Suprapubic skin (tissue), 4 donors: Measurements from ENCODE around the gene SPTA1. TPM values are rescaled to one million over a fixed set of nuclear protein-coding genes. Genes with fewer than 3 reads are reported as not detected.

Experiments used
- DNase-seq, 2 donors: peaks; one replicate each; pipeline ENCODE4 v3.0.0-alpha.2; 2019; ENCODE audit warnings: low spot score in 2 of 2
- H3K27ac ChIP-seq: fragments of 200-600 bp; sonication (generic); one replicate; pipeline ENCODE4 v1.5.1; 2019
- H3K27me3 ChIP-seq: fragments of 200-600 bp; sonication (generic); one replicate; pipeline ENCODE4 v1.5.1; 2019
- H3K36me3 ChIP-seq: fragments of 200-600 bp; sonication (generic); one replicate; pipeline ENCODE4 v1.5.1; 2019
- H3K4me1 ChIP-seq: fragments of 200-600 bp; sonication (generic); one replicate; pipeline ENCODE4 v1.5.1; 2019
- H3K4me3 ChIP-seq: fragments of 200-600 bp; sonication (generic); one replicate; pipeline ENCODE4 v1.5.1; 2019; ENCODE audit warnings: mild to moderate bottlenecking
- H3K9me3 ChIP-seq: fragments of 200-600 bp; sonication (generic); one replicate; pipeline ENCODE4 v1.5.1; 2019
- CTCF ChIP-seq, 2 donors: fragments of 200-600 bp in 1 of 2; fragments of 450-650 bp in 1 of 2; sonication (generic) in 1 of 2; IDR thresholded peaks; one replicate each; pipeline ENCODE4 v1.5.1; 2016 to 2019; ENCODE audit warnings: antibody characterized with exemption in 2 of 2, mild to moderate bottlenecking in 1 of 2, moderate library complexity in 1 of 2
- EP300 ChIP-seq: sonication (generic); formaldehyde crosslinking; IDR thresholded peaks from one replicate; pipeline ENCODE4 v1.6.1; 2017; ENCODE audit warnings: antibody characterized with exemption
- POLR2A ChIP-seq, 2 donors: fragments of 450-650 bp; IDR thresholded peaks; one replicate each; pipeline ENCODE4 v1.6.1; 2017; ENCODE audit warnings: antibody characterized with exemption in 2 of 2, mild to moderate bottlenecking in 2 of 2, moderate library complexity in 2 of 2
- POLR2AphosphoS5 ChIP-seq, 3 donors: sonication (generic); formaldehyde crosslinking; IDR thresholded peaks; one replicate each; pipeline ENCODE4 v1.6.1; 2017; ENCODE audit warnings: antibody characterized with exemption in 3 of 3
- WGBS: methylation state at CpG from one replicate; pipeline ENCODE4 v1.1.5; 2018; 5-methylcytosine and 5-hydroxymethylcytosine counted together
- total RNA-seq, 4 donors: library from RNA; depleted of rRNA; stranded (reverse); fragments of >200 nt; gene quantifications; one replicate each; pipeline ENCODE4 v1.1.0, GENCODE V29; 2016

Gene SPTA1
- total RNA-seq, 4 donors from 2014 or later, result 0.24 TPM; not detected in 3

- Histone ChIP-seq H3K4me3 (no peak overlapping the region), H3K36me3 (no peaks in the 10 kb centered on the region), H3K27me3 (no peaks in the 10 kb centered on the region), H3K4me1 (no peaks in the 10 kb centered on the region), H3K9me3 (no peaks in the 10 kb centered on the region), H3K27ac (no peak overlapping the region)
- 55% methylated on average over 2 of the region's 2 CpGs for WGBS
- no peak for TF ChIP-seq CTCF (IDR thresholded peaks at IDR 0.05)
- TF ChIP-seq POLR2AphosphoS5 (IDR thresholded peaks at IDR 0.05), result no peak
- no peak for TF ChIP-seq POLR2A (IDR thresholded peaks at IDR 0.05)
- no peak for TF ChIP-seq EP300
- no peak for DNase-seq
Observed at GRCh38 chr1:158563853-158564252, 122.7 kb downstream of the SPTA1 start.

Other genes starting within 250 kb of the SPTA1 start
- gene OR10K1, start 224.9 kb downstream of the SPTA1 start, total RNA-seq, result not detected
- gene OR10R2, start 214.5 kb downstream of the SPTA1 start, total RNA-seq, result not detected
- gene OR6Y1, start 132.3 kb downstream of the SPTA1 start, total RNA-seq, result not detected
- not detected for gene OR6P1, start 116.1 kb downstream of the SPTA1 start, total RNA-seq
- not detected for gene OR10X1, start 106.8 kb downstream of the SPTA1 start, total RNA-seq
- gene OR10Z1, start 81.4 kb downstream of the SPTA1 start, total RNA-seq, result not detected
- not detected for gene OR6K2, start 13.9 kb upstream of the SPTA1 start, total RNA-seq
- not detected for gene OR6K3, start 34.0 kb upstream of the SPTA1 start, total RNA-seq
- gene OR6K6, start 68.0 kb upstream of the SPTA1 start, total RNA-seq, result not detected
- gene OR6N1, start 85.5 kb upstream of the SPTA1 start, total RNA-seq, result not detected
- not detected for gene OR6N2, start 94.5 kb upstream of the SPTA1 start, total RNA-seq
- gene MNDA, start 144.6 kb upstream of the SPTA1 start, total RNA-seq, result 1 to 10 TPM; 2.0 to 4.2 (median 3.6) TPM
- under 1 TPM in 1 of 4 donors, not detected in 3; 0.48 TPM for gene PYHIN1, start 244.8 kb upstream of the SPTA1 start, total RNA-seq